K562 (cell line): ENCODE data around the gene FBXO27. TPM values are rescaled to one million over a fixed set of nuclear protein-coding genes. Genes with fewer than 3 reads are reported as not detected.
A peak's percentile ranks its signal among the peaks of the same experiment; 100 is the strongest.

Experiments
- BRD4 ChIP-seq: fragments of 200-600 bp; sonication (generic); IDR thresholded peaks from 2 replicates; pipeline ENCODE4 v1.6.1; 2017; ENCODE audit warnings: inconsistent platforms
- COPS2 ChIP-seq: fragments of 450-650 bp; conservative IDR thresholded peaks from 2 replicates; pipeline ENCODE4 v1.6.1; 2016; ENCODE audit warnings: mild to moderate bottlenecking, moderate library complexity
- DIDO1 ChIP-seq: fragments of 450-650 bp; IDR thresholded peaks from 2 replicates; pipeline ENCODE4 v1.6.1; 2016; ENCODE audit warnings: low read depth, missing biosample characterization, missing genetic modification characterization
- EGR1 ChIP-seq: fragments of 450-650 bp; conservative IDR thresholded peaks from 2 replicates; pipeline ENCODE4 v1.6.1; 2017; ENCODE audit warnings: mild to moderate bottlenecking
- IRF2 ChIP-seq: sonication (generic); formaldehyde crosslinking; IDR thresholded peaks from 2 replicates; pipeline ENCODE4 v1.8.1; 2022; ENCODE audit warnings: mild to moderate bottlenecking, missing genetic modification reagents
- KLF10 ChIP-seq: fragments of 250-450 bp; sonication (Bioruptor Pico); IDR thresholded peaks from 2 replicates; pipeline ENCODE4 v1.6.1; 2021; ENCODE audit warnings: matching md5 sums
- MCM7 ChIP-seq, 2 experiments: fragments of 450-650 bp; IDR thresholded peaks; 2 replicates each; pipeline ENCODE4 v1.6.1; 2016 to 2018
- MIER1 ChIP-seq: fragments of 450-650 bp; IDR thresholded peaks from 2 replicates; pipeline ENCODE4 v1.6.1; 2016; ENCODE audit warnings: antibody characterized with exemption, mild to moderate bottlenecking, low read depth
- NRF1 ChIP-seq, 2 experiments: fragments of 450-650 bp; IDR thresholded peaks in 1 of 2; conservative IDR thresholded peaks in 1 of 2; 2 replicates each; pipeline ENCODE4 v1.6.1; 2014; ENCODE audit warnings: mild to moderate bottlenecking in 2 of 2
- RUNX1 ChIP-seq: sonication (generic); IDR thresholded peaks from 2 replicates; pipeline ENCODE4 v1.6.1; 2016; ENCODE audit warnings: antibody characterized with exemption, low read depth
- SAP30 ChIP-seq: fragments of 200-600 bp; sonication (generic); IDR thresholded peaks from 2 replicates; pipeline ENCODE4 v1.6.1; 2012; ENCODE audit warnings: borderline replicate concordance, low read depth, mild to moderate bottlenecking, moderate library complexity, low read length, control low read depth, inconsistent platforms; ENCODE audit not compliant: insufficient read depth, poor library complexity, severe bottlenecking
- SMAD1 ChIP-seq: fragments of 150-350 bp; IDR thresholded peaks from 2 replicates; pipeline ENCODE4 v1.6.1; 2014; ENCODE audit warnings: low read length, low read depth; ENCODE audit not compliant: partially characterized antibody
- SRSF3 ChIP-seq: fragments of 200-400 bp; formaldehyde crosslinking; IDR thresholded peaks from 2 replicates; pipeline ENCODE4 v1.6.1; 2016; ENCODE audit warnings: mild to moderate bottlenecking, low read length, moderate library complexity; ENCODE audit not compliant: insufficient read depth
- SRSF9 ChIP-seq: fragments of 200-400 bp; formaldehyde crosslinking; IDR thresholded peaks from 2 replicates; pipeline ENCODE4 v1.6.1; 2017; ENCODE audit warnings: low read depth, low read length, borderline replicate concordance
- TBL1XR1 ChIP-seq, 2 experiments: IDR thresholded peaks; 2 replicates each; pipeline ENCODE4 v1.6.1; 2012; ENCODE audit warnings: improper control_type of control experiment in 2 of 2, low read length in 2 of 2, mild to moderate bottlenecking in 1 of 2
- TEAD2 ChIP-seq: fragments of 450-650 bp; IDR thresholded peaks from 2 replicates; pipeline ENCODE4 v1.6.1; 2016; ENCODE audit warnings: missing genetic modification characterization, control low read depth, missing compliant biosample characterization
- TGIF2 ChIP-seq: sonication (generic); formaldehyde crosslinking; IDR thresholded peaks from 2 replicates; pipeline ENCODE4 v1.8.1; 2022; ENCODE audit warnings: mild to moderate bottlenecking, missing genetic modification reagents, moderate library complexity
- ZNF124 ChIP-seq: sonication (generic); formaldehyde crosslinking; IDR thresholded peaks from 2 replicates; pipeline ENCODE4 v1.8.1; 2022; ENCODE audit warnings: missing genetic modification reagents
- ZNF175 ChIP-seq: fragments of 200-800 bp; sonication (Bioruptor generic); IDR thresholded peaks from 2 replicates; pipeline ENCODE4 v1.6.1; 2016; ENCODE audit warnings: low read depth, mild to moderate bottlenecking, missing genetic modification characterization, missing compliant biosample characterization
- ZNF766 ChIP-seq: fragments of 200-800 bp; sonication (Bioruptor generic); conservative IDR thresholded peaks from 2 replicates; pipeline ENCODE4 v1.6.1; 2016; ENCODE audit warnings: missing genetic modification characterization, missing compliant biosample characterization
- polyA plus RNA-seq, 8 experiments: library from polyadenylated mRNA; depleted of rRNA in 4 of 8; stranded (reverse) in 5 of 8; unstranded in 3 of 8; fragments of >200 nt; fragmentation: Nextera tagmentation in 2 of 8; fragmentation: Illumina TruSeq in 1 of 8; extraction: Ambion mirVana in 2 of 8; extraction: Trizol in 1 of 8; gene quantifications; 2 replicates each; pipeline versions ENCODE4 v1.2.1 to v1.2.3, GENCODE V29; 2011 to 2014; ENCODE audit warnings: inconsistent platforms in 1 of 8, missing spikeins in 1 of 8
- total RNA-seq, 7 experiments: library from RNA; depleted of rRNA in 6 of 7; stranded (reverse); fragments of >200 nt in 6 of 7; fragmentation: Illumina TruSeq in 2 of 7; extraction: Trizol in 2 of 7; gene quantifications; 2 replicates each; pipeline versions ENCODE4 v1.2.1 to v1.2.3, GENCODE V29; 2011 to 2021; ENCODE audit warnings: low replicate concordance in 1 of 7
- TF ChIP-seq, protein P1 (sequence below): fragments of 250-450 bp; sonication (Bioruptor Pico); IDR thresholded peaks from 2 replicates; pipeline ENCODE4 v1.8.0; 2021; ENCODE audit warnings: borderline replicate concordance, mild to moderate bottlenecking, moderate library complexity; ENCODE audit not compliant: poor library complexity, severe bottlenecking
- TF ChIP-seq, protein P2 (sequence below): fragments of 150-350 bp; conservative IDR thresholded peaks from 2 replicates; pipeline ENCODE4 v1.6.1; 2014; ENCODE audit warnings: low read length
- TF ChIP-seq, protein P3 (sequence below): sonication (generic); formaldehyde crosslinking; IDR thresholded peaks from 2 replicates; pipeline ENCODE4 v1.8.0; 2022; ENCODE audit warnings: mild to moderate bottlenecking, missing genetic modification reagents
- TF ChIP-seq, protein P4 (sequence below), 3 experiments: fragments of 200-800 bp in 1 of 3; sonication (Bioruptor generic) in 1 of 3; sonication (generic) in 1 of 3; formaldehyde crosslinking in 1 of 3; IDR thresholded peaks; 2 replicates each; pipeline versions ENCODE4 v1.6.1 to v1.8.0; 2016 to 2022; ENCODE audit warnings: mild to moderate bottlenecking in 2 of 3, missing compliant biosample characterization in 2 of 3, missing genetic modification characterization in 2 of 3, missing genetic modification reagents in 1 of 3

Gene FBXO27
- total and polyA plus RNA-seq, 9 of the 15 experiments (the other 6 are each of a cell fraction or from before 2014, with no cell fraction given) = 1.8 to 11.0 (median 6.3) TPM

GRCh38 chr19:38975214-38975860 lies 57.0 kb downstream of the FBXO27 start, which contains the start of gene FBXO17 (continued):
- no peak for TF ChIP-seq MCM7 (IDR thresholded peaks at IDR 0.05)
- TF ChIP-seq NRF1 (conservative IDR thresholded peaks at IDR 0.05 in 1 of 2, IDR thresholded peaks at IDR 0.05 in 1 of 2) = peak in 1 of 2 experiments; percentile 25; a peak in 1 of 4 replicates
- TF ChIP-seq TEAD2 (tag) = no peak
- no peak for TF ChIP-seq TBL1XR1 (IDR thresholded peaks at IDR 0.05; ENCODE audit: low read length in 2 of 2)
- TF ChIP-seq ZNF124 (CRISPR knock-in tag) = no peak
- no peak for TF ChIP-seq RUNX1
- no peak for TF ChIP-seq SAP30
- TF ChIP-seq SRSF9 = no peak
- no peak for TF ChIP-seq BRD4
- TF ChIP-seq, protein P1, sequence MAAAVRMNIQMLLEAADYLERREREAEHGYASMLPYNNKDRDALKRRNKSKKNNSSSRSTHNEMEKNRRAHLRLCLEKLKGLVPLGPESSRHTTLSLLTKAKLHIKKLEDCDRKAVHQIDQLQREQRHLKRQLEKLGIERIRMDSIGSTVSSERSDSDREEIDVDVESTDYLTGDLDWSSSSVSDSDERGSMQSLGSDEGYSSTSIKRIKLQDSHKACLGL = peak; percentile 57
- TF ChIP-seq, protein P2, sequence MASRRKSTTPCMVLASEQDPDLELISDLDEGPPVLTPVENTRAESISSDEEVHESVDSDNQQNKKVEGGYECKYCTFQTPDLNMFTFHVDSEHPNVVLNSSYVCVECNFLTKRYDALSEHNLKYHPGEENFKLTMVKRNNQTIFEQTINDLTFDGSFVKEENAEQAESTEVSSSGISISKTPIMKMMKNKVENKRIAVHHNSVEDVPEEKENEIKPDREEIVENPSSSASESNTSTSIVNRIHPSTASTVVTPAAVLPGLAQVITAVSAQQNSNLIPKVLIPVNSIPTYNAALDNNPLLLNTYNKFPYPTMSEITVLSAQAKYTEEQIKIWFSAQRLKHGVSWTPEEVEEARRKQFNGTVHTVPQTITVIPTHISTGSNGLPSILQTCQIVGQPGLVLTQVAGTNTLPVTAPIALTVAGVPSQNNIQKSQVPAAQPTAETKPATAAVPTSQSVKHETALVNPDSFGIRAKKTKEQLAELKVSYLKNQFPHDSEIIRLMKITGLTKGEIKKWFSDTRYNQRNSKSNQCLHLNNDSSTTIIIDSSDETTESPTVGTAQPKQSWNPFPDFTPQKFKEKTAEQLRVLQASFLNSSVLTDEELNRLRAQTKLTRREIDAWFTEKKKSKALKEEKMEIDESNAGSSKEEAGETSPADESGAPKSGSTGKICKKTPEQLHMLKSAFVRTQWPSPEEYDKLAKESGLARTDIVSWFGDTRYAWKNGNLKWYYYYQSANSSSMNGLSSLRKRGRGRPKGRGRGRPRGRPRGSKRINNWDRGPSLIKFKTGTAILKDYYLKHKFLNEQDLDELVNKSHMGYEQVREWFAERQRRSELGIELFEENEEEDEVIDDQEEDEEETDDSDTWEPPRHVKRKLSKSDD = no peak
- no peak for TF ChIP-seq COPS2
- TF ChIP-seq, protein P3, sequence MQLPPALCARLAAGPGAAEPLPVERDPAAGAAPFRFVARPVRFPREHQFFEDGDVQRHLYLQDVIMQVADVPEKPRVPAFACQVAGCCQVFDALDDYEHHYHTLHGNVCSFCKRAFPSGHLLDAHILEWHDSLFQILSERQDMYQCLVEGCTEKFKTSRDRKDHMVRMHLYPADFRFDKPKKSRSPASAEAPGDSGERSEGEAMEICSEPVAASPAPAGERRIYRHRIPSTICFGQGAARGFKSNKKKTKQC (CRISPR knock-in tag) = no peak; the same call in 1 of the 2 replicates
- TF ChIP-seq IRF2 (CRISPR knock-in tag) = no peak
- no peak for TF ChIP-seq MIER1
- peak; percentile 58; the same call in 1 of the 2 replicates for TF ChIP-seq ZNF766 (CRISPR knock-in tag)
- TF ChIP-seq TGIF2 (CRISPR knock-in tag) = no peak
- TF ChIP-seq EGR1 = peak; percentile 47; the same call in 1 of the 2 replicates
- TF ChIP-seq DIDO1 (tag) = no peak
- no peak for TF ChIP-seq ZNF175
- no peak for TF ChIP-seq KLF10 (CRISPR knock-in tag)
- no peak for TF ChIP-seq SMAD1
- no peak for TF ChIP-seq SRSF3
- TF ChIP-seq, protein P4, sequence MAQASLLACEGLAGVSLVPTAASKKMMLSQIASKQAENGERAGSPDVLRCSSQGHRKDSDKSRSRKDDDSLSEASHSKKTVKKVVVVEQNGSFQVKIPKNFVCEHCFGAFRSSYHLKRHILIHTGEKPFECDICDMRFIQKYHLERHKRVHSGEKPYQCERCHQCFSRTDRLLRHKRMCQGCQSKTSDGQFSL (CRISPR knock-in tag; IDR thresholded peaks at IDR 0.05) = no peak
- TF ChIP-seq, protein P4 (tag; IDR thresholded peaks at IDR 0.05) = no peak
